SU-DHL-6 (cell line): Measurements from ENCODE around the gene NOCT.

Source experiments
- EZH2phosphoT487 ChIP-seq: fragments of 200-600 bp; sonication (generic), shearing (Covaris generic); conservative IDR thresholded peaks from 2 replicates; pipeline ENCODE4 v1.6.1; 2018; ENCODE audit warnings: mild to moderate bottlenecking, antibody characterized with exemption, low read length, moderate library complexity, mixed read lengths
- TF ChIP-seq, protein P1 (sequence below): fragments of 200-600 bp; sonication (generic); IDR thresholded peaks from one replicate; pipeline ENCODE4 v1.5.1; 2017; ENCODE audit warnings: antibody characterized with exemption, mild to moderate bottlenecking, low read length, moderate library complexity; ENCODE audit not compliant: insufficient read depth, poor library complexity, severe bottlenecking

DNA sequence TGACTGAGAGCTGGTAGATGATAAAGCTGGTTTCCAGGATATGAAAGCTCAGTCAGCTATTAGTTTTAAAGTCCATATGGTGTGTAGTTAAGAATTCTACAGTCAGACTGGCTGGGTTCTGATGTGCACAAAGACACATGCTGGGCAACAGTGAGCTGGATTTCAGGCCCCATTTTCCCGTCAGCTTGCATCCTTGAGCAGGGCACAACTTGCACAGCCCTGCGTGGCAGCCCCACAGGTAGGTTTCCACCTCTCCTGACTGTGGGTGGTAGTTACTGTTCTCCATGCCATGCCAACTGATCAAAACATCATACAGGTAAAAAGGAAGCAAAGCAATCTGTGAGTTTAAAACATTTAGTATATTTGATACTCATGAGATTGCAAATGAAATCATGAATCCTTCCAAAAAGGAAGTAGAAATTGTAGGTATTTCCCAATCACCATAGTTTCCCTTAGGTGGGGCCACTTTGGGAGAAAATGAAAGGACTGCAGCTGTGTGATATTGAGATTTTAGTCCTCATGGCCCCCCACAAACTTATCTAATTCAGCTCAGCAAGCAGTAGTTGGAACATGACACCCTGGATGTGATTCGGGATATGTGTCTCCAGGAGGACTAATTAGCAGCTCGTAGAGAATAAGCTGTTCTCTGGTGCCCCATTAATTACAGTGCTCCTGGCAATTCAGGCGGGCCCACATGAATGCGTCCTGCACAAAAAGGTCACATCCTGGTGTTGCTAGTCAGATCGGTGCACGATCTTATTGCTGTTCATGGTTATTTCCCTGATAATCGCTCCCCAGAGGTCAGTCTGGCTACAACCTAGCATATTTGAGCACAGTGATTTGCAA lies 42.4 kb upstream of the NOCT start:
- TF ChIP-seq, protein P1, sequence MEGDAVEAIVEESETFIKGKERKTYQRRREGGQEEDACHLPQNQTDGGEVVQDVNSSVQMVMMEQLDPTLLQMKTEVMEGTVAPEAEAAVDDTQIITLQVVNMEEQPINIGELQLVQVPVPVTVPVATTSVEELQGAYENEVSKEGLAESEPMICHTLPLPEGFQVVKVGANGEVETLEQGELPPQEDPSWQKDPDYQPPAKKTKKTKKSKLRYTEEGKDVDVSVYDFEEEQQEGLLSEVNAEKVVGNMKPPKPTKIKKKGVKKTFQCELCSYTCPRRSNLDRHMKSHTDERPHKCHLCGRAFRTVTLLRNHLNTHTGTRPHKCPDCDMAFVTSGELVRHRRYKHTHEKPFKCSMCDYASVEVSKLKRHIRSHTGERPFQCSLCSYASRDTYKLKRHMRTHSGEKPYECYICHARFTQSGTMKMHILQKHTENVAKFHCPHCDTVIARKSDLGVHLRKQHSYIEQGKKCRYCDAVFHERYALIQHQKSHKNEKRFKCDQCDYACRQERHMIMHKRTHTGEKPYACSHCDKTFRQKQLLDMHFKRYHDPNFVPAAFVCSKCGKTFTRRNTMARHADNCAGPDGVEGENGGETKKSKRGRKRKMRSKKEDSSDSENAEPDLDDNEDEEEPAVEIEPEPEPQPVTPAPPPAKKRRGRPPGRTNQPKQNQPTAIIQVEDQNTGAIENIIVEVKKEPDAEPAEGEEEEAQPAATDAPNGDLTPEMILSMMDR, result no peak
- TF ChIP-seq EZH2phosphoT487, result no peak
